T follicular helper cell (primary cell): Measurements from ENCODE around the gene UGT2B17.
"Not testable (repeated sequence)": the region's sequence is repeated elsewhere in the genome, so short reads cannot be mapped to it uniquely, and the experiment has no call there.

Source experiments
- DNase-seq: peaks from one replicate; pipeline ENCODE4 v3.0.0-alpha.2; 2020; ENCODE audit warnings: low read depth
- total RNA-seq, 2 experiments: gene quantifications; one replicate each; lab custom pipeline; 2026; lab: John Stamatoyannopoulos, UW

The UGT2B17 gene
- total RNA-seq, result 0 reads per million in 2 experiments

- DNase-seq, result no peak
Observed at GRCh38 chr4:68576272-68577125, at the start of gene UGT2B17. Gene UGT2B17, minus strand, starts transcription at chr4:68576322. Its CDS starts 7,838 bp downstream, at chr4:68568484.

- not testable (repeated sequence) for DNase-seq
Observed at GRCh38 chr4:68622731-68623130, 46.6 kb upstream of the UGT2B17 start.

- DNase-seq, result no peak
Observed at GRCh38 chr4:68617003-68617698, 41.0 kb upstream of the UGT2B17 start.

GRCh38 chr4:68615699-68616422 is 39.7 kb upstream of the UGT2B17 start:
- DNase-seq, result no peak

GRCh38 chr4:68613752-68614151 is 37.6 kb upstream of the UGT2B17 start:
- no peak for DNase-seq

GRCh38 chr4:68606240-68606639 is 30.1 kb upstream of the UGT2B17 start:
- DNase-seq, result no peak

- DNase-seq, result no peak
Observed at GRCh38 chr4:68599150-68599549, 23.0 kb upstream of the UGT2B17 start.

- no peak for DNase-seq
Observed at GRCh38 chr4:68597482-68597881, 21.4 kb upstream of the UGT2B17 start.

- DNase-seq, result no peak
Observed at GRCh38 chr4:68594678-68595077, 18.6 kb upstream of the UGT2B17 start.

- DNase-seq, result no peak
Observed at GRCh38 chr4:68593112-68593511, 17.0 kb upstream of the UGT2B17 start.

- no peak for DNase-seq
Observed at GRCh38 chr4:68592673-68593072, 16.6 kb upstream of the UGT2B17 start.

- no peak for DNase-seq
Observed at GRCh38 chr4:68591204-68591603, 15.1 kb upstream of the UGT2B17 start.

- no peak for DNase-seq
Observed at GRCh38 chr4:68589790-68590189, 13.7 kb upstream of the UGT2B17 start.

- DNase-seq, result no peak
Observed at GRCh38 chr4:68582339-68582717, 6.2 kb upstream of the UGT2B17 start.

GRCh38 chr4:68581383-68582338 is 5.5 kb upstream of the UGT2B17 start:
- no peak for DNase-seq

- DNase-seq, result no peak
Observed at GRCh38 chr4:68577590-68577989, 1.5 kb upstream of the UGT2B17 start.

GRCh38 chr4:68575636-68576035 is 486 bp downstream of the UGT2B17 start:
- not testable (repeated sequence) for DNase-seq

- DNase-seq, result no peak
Observed at GRCh38 chr4:68575081-68575480, 1.0 kb downstream of the UGT2B17 start.

GRCh38 chr4:68572653-68573170 is 3.4 kb downstream of the UGT2B17 start:
- DNase-seq, result no peak

GRCh38 chr4:68570122-68570507 is 6.0 kb downstream of the UGT2B17 start:
- no peak for DNase-seq

GRCh38 chr4:68569466-68570121 is 6.5 kb downstream of the UGT2B17 start:
- no peak for DNase-seq
